ENCODE data around the gene AP1S1. TPM values are rescaled to one million over a fixed set of nuclear protein-coding genes. Genes with fewer than 3 reads are reported as not detected.
A peak's percentile ranks its signal among the peaks of the same experiment; 100 is the strongest.
"Not testable (repeated sequence)": the region's sequence is repeated elsewhere in the genome, so short reads cannot be mapped to it uniquely, and the experiment has no call there.

The AP1S1 gene
- total RNA-seq, 1 donor from 2014 or later, result 28.4 TPM

DNA sequence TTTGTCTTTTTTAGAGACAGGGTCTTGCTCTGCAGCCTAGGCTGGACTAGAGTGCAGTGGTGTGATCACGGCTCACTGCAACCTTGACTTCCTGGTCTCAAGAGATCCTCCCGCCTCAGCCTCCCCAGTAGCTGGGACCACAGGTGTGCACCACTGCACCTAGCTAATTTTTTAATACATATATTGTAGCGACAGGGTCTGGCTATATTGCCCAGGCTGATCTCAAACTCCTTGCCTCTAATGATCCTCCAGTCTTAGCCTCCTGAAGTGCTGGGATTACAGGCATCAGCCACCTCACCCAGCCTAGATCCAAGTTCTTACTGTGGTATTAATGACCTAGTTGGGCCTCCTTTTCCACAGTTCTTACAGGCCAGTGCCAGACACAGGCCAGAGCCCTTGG lies 39.1 kb upstream of the AP1S1 start:
- H3K4me3 ChIP-seq, result no peak overlapping the region
- H3K27ac ChIP-seq, result no peak overlapping the region
- peaks cover 24% of the 10 kb centered on the region for H3K4me1 ChIP-seq

DNA sequence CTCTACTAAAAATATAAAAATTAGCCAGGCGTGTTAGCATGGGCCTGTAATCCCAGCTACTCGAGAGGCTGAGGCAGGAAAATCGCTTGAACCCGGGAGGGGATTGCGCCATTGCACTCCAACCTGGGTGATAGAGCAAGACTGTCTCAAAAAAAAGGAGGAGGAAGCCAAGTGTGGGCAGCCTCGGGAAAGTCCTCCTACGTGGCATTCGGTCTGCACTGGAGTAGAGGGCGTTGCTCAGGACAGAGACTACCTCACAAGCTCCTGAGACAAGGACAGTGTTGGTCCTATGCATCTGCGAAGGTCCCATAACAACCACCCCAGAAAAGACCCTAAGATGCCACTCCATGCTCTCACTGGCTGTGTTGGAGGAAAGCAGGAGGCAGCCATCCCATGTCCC lies 37.4 kb upstream of the AP1S1 start:
- Histone ChIP-seq H3K36me3 (no peaks in the 10 kb centered on the region), H3K27me3 (ENCODE audit: low read depth) (no peaks in the 10 kb centered on the region), H3K4me1 (peaks cover 19% of the 10 kb centered on the region), H3K9me3 (no peaks in the 10 kb centered on the region), H3K27ac (no peak overlapping the region), H3K4me3 (no peak overlapping the region)
- ATAC-seq (no peak), DNase-seq (no peak)
- TF ChIP-seq, protein P1, sequence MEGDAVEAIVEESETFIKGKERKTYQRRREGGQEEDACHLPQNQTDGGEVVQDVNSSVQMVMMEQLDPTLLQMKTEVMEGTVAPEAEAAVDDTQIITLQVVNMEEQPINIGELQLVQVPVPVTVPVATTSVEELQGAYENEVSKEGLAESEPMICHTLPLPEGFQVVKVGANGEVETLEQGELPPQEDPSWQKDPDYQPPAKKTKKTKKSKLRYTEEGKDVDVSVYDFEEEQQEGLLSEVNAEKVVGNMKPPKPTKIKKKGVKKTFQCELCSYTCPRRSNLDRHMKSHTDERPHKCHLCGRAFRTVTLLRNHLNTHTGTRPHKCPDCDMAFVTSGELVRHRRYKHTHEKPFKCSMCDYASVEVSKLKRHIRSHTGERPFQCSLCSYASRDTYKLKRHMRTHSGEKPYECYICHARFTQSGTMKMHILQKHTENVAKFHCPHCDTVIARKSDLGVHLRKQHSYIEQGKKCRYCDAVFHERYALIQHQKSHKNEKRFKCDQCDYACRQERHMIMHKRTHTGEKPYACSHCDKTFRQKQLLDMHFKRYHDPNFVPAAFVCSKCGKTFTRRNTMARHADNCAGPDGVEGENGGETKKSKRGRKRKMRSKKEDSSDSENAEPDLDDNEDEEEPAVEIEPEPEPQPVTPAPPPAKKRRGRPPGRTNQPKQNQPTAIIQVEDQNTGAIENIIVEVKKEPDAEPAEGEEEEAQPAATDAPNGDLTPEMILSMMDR (IDR thresholded peaks at IDR 0.05), result no peak
- intact Hi-C loops (cut with DNase I), result no loop called here

More for the DNA sequence above, 39.1 kb upstream of the AP1S1 start:
- no peak for DNase-seq
- intact Hi-C loops (cut with DNase I), result no loop called here
- no peaks in the 10 kb centered on the region for H3K36me3 ChIP-seq
- H3K27me3 ChIP-seq (ENCODE audit: low read depth), result no peaks in the 10 kb centered on the region
- no peak for ATAC-seq
- TF ChIP-seq, protein P1 (IDR thresholded peaks at IDR 0.05), result no peak
- H3K9me3 ChIP-seq, result no peaks in the 10 kb centered on the region

DNA sequence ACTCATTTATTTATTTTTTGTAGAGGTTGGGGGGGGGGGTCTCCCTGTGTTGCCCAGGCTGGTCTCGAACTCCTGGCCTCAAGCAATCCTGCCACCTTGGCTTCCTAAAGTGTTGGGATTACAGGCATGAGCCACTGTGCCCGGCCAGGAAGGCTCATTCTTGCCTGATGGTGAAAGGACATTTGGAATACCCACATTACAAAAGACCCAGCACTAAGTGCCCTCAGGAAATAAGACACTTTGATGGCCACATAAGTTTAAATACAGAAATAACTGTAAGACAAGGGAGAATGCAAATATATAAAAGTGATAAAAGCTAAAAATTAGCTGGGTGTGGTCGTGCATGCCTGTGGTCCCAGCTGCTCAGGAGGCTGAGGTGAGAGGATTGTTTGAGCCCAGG lies 35.4 kb upstream of the AP1S1 start:
- Histone ChIP-seq H3K4me1 (peaks cover 33% of the 10 kb centered on the region), H3K27ac (no peak overlapping the region), H3K36me3 (no peaks in the 10 kb centered on the region), H3K27me3 (ENCODE audit: low read depth) (no peaks in the 10 kb centered on the region), H3K4me3 (no peak overlapping the region), H3K9me3 (no peaks in the 10 kb centered on the region)
- TF ChIP-seq, protein P1 (IDR thresholded peaks at IDR 0.05), result no peak
- ATAC-seq (no peak), DNase-seq (no peak)
- intact Hi-C loops (cut with DNase I), result no loop called here

DNA sequence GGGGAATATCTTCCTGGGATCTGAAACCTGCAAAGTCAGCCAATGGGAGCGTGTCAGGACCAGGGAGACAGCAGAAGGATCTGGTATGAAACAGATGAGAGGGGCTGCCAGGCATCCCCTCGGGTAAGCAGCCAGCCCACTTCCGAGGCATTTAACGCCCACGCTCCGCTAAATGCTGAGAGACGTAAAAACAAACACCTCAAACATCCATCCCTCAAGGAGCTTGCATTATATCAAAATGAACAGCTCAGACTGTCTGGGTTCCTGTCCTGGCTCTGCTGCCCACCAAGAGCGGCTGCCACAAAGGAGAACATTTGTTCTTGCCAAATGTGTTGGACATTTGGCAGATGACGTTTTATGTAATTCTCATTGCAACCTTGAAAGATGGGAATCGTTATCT lies 34.4 kb upstream of the AP1S1 start:
- Histone ChIP-seq H3K36me3 (no peaks in the 10 kb centered on the region), H3K27me3 (ENCODE audit: low read depth) (no peaks in the 10 kb centered on the region), H3K4me1 (peaks cover 42% of the 10 kb centered on the region), H3K9me3 (no peaks in the 10 kb centered on the region), H3K4me3 (no peak overlapping the region), H3K27ac (no peak overlapping the region)
- TF ChIP-seq, protein P1 (IDR thresholded peaks at IDR 0.05), result no peak
- intact Hi-C loops (cut with DNase I), result no loop called here
- ATAC-seq (no peak), DNase-seq (no peak)

DNA sequence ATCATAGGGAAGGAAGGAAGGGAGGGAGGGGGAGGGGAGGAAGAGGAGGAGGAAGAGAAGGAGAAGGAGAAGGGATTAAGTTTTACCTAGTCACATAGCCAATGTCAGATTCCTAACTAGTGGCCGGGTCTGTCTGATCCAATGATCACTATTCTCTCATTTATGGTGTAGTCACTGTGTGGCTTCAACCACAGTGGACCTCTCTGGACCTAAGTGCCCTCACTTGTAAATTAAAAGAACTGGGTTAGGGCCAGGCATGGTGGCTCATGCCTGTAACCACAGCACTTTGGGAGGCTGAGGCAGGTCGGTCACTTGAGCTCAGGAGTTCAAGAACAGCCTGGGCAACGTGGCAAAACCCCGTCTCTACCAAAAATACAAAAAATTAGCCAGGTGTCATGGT lies 34.0 kb upstream of the AP1S1 start:
- no peak overlapping the region for H3K4me3 ChIP-seq
- H3K27me3 ChIP-seq (ENCODE audit: low read depth), result no peaks in the 10 kb centered on the region
- intact Hi-C loops (cut with DNase I), result no loop called here
- TF ChIP-seq, protein P1 (IDR thresholded peaks at IDR 0.05), result no peak
- ATAC-seq (no peak), DNase-seq (no peak)
- H3K4me1 ChIP-seq, result peaks cover 46% of the 10 kb centered on the region
- no peak overlapping the region for H3K27ac ChIP-seq
- no peaks in the 10 kb centered on the region for H3K9me3 ChIP-seq
- no peaks in the 10 kb centered on the region for H3K36me3 ChIP-seq

DNA sequence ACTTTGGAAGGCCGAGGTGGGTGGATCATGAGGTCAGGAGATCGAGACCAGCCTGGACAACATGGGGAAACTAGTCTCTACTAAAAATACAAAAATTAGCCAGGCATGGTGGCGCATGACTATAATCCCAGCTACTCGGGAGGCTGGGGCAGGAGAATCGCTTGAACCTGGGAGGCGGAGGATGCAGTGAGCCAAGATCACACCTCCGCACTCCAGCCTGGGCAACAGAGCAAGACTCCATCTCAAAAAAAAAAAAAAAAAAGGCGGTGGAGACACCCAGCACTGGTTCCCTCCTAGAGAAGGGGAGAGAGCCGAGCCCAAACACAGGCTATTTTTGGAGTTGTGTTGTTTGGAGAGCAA lies 32.7 kb upstream of the AP1S1 start:
- H3K4me3 ChIP-seq, result peak overlapping the region; percentile 46
- H3K9me3 ChIP-seq; DNase-seq; ATAC-seq; intact Hi-C loops (cut with DNase I); H3K27me3 ChIP-seq (ENCODE audit: low read depth); H3K36me3 ChIP-seq: not testable (repeated sequence)
- H3K4me1 ChIP-seq, result peaks cover 59% of the 10 kb centered on the region
- peak overlapping the region; percentile 83 for H3K27ac ChIP-seq

All from lower lobe of right lung (tissue), 2 donors.